Neuronal stem cell (in vitro differentiated cells): ENCODE results near the gene PARD3.
A peak's percentile ranks its signal among the peaks of the same experiment; 100 is the strongest.
"Not testable (repeated sequence)": the region's sequence is repeated elsewhere in the genome, so short reads cannot be mapped to it uniquely, and the experiment has no call there.

ENCODE experiments used
- DNase-seq: peaks from one replicate; pipeline ENCODE4 v3.0.0-alpha.2; 2013; ENCODE audit warnings: low spot score
- H2AFZ ChIP-seq: one replicate; pipeline ENCODE4 v1.6.1; 2013; ENCODE audit warnings: mild to moderate bottlenecking, low read length, inconsistent platforms
- H2AK5ac ChIP-seq: 2 replicates; pipeline ENCODE4 v1.6.1; 2013; ENCODE audit warnings: low read depth, mild to moderate bottlenecking, inconsistent platforms, low read length, moderate library complexity, mixed read lengths
- H2BK120ac ChIP-seq: 2 replicates; pipeline ENCODE4 v1.6.1; 2013; ENCODE audit warnings: low read depth, mild to moderate bottlenecking, inconsistent platforms, low read length, moderate library complexity, mixed read lengths
- H2BK12ac ChIP-seq: one replicate; pipeline ENCODE4 v1.6.1; 2013; ENCODE audit warnings: low read length, inconsistent platforms
- H2BK15ac ChIP-seq: 2 replicates; pipeline ENCODE4 v1.6.1; 2013; ENCODE audit warnings: mild to moderate bottlenecking, low read length, inconsistent platforms, mixed read lengths
- H2BK5ac ChIP-seq: one replicate; pipeline ENCODE4 v1.6.1; 2013; ENCODE audit warnings: inconsistent platforms, mild to moderate bottlenecking, low read length, moderate library complexity
- H3K14ac ChIP-seq: one replicate; pipeline ENCODE4 v1.6.1; 2013; ENCODE audit warnings: low read length, inconsistent platforms
- H3K18ac ChIP-seq: 2 replicates; pipeline ENCODE4 v1.6.1; 2013; ENCODE audit warnings: low read length, inconsistent platforms
- H3K23ac ChIP-seq: 2 replicates; pipeline ENCODE4 v1.6.1; 2013; ENCODE audit warnings: low read depth, mild to moderate bottlenecking, mixed read lengths, low read length, inconsistent platforms; ENCODE audit not compliant: poor library complexity
- H3K27ac ChIP-seq: replicated peaks from 3 replicates; pipeline ENCODE4 v1.5.1; 2013; ENCODE audit warnings: low read length, inconsistent platforms
- H3K27me3 ChIP-seq, 3 experiments: 2 replicates each; pipeline ENCODE4 v1.6.1; 2013; ENCODE audit warnings: low read length in 3 of 3, mild to moderate bottlenecking in 2 of 3, inconsistent platforms in 1 of 3, low read depth in 1 of 3, mixed read lengths in 1 of 3, moderate library complexity in 1 of 3; ENCODE audit not compliant: control insufficient read depth in 3 of 3, insufficient read depth in 3 of 3
- H3K36me3 ChIP-seq, 2 donors: replicated peaks in 1 of 2; 2 replicates each; pipeline ENCODE4 v1.6.1; 2013; ENCODE audit warnings: low read length in 2 of 2; ENCODE audit not compliant: control insufficient read depth in 2 of 2, insufficient read depth in 2 of 2
- H3K4ac ChIP-seq: 2 replicates; pipeline ENCODE4 v1.6.1; 2013; ENCODE audit warnings: inconsistent platforms, mild to moderate bottlenecking, low read length, moderate library complexity
- H3K4me1 ChIP-seq, 2 donors: 1 replicate in 1 of 2; 2 replicates in 1 of 2; pipeline ENCODE4 v1.6.1; 2013; ENCODE audit warnings: low read length in 2 of 2, low read depth in 1 of 2; ENCODE audit not compliant: control insufficient read depth in 2 of 2, insufficient read depth in 1 of 2
- H3K4me2 ChIP-seq: one replicate; pipeline ENCODE4 v1.6.1; 2013; ENCODE audit warnings: mild to moderate bottlenecking, low read length, inconsistent platforms; ENCODE audit not compliant: insufficient read depth, poor library complexity, severe bottlenecking
- H3K4me3 ChIP-seq, 2 donors: 2 replicates each; pipeline ENCODE4 v1.5.1; 2013; ENCODE audit warnings: low read length in 2 of 2, mild to moderate bottlenecking in 2 of 2, inconsistent platforms in 1 of 2, moderate library complexity in 1 of 2
- H3K79me1 ChIP-seq: one replicate; pipeline ENCODE4 v1.6.1; 2013; ENCODE audit warnings: low read depth, mild to moderate bottlenecking, inconsistent platforms, low read length, moderate library complexity
- H3K9ac ChIP-seq: one replicate; pipeline ENCODE4 v1.6.1; 2013; ENCODE audit warnings: mild to moderate bottlenecking, low read depth, low read length, inconsistent platforms; ENCODE audit not compliant: poor library complexity
- H3K9me3 ChIP-seq, 2 donors: replicated peaks in 1 of 2; 2 replicates each; pipeline versions ENCODE3 to v1.6.1; 2013; ENCODE audit warnings: low read length in 2 of 2, mild to moderate bottlenecking in 2 of 2, inconsistent platforms in 1 of 2, low read depth in 1 of 2, mixed read lengths in 1 of 2, moderate library complexity in 1 of 2; ENCODE audit not compliant: control insufficient read depth in 2 of 2, insufficient read depth in 1 of 2
- H4K8ac ChIP-seq: one replicate; pipeline ENCODE4 v1.6.1; 2013; ENCODE audit warnings: low read depth, mild to moderate bottlenecking, inconsistent platforms, low read length, moderate library complexity
- H4K91ac ChIP-seq: one replicate; pipeline ENCODE4 v1.6.1; 2013; ENCODE audit warnings: low read length, low read depth, mild to moderate bottlenecking, inconsistent platforms; ENCODE audit not compliant: poor library complexity
- WGBS, 2 donors: extraction: QIAGEN DNeasy Blood & Tissue Kit; methylation state at CpG; one replicate each; pipeline ENCODE4 v1.1.7; 2013; ENCODE audit warnings: missing lambda C conversion rate in 2 of 2, mixed read lengths in 1 of 2; ENCODE audit not compliant: insufficient read length in 2 of 2, insufficient replicate concordance in 1 of 2; ENCODE audit errors: extremely low coverage in 2 of 2; 5-methylcytosine and 5-hydroxymethylcytosine counted together

Gene PARD3

DNA sequence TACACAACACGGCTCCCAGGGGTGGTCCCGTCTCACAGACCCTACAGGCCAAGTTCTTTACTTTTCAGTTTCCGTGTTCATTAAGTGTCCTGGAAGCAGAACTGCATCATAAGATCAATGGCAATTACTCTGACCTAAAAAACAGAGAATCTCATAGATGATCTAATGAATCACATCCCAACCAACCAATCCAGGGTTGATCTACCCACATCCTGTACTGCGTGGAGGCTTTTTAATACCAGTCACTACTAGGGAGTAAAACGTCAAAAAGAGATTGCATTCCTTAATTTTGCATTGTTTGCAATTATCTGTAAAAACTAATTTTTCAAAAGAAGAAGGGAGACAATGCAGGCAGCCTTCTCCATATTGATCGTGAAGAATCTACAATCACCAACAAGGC is 72.6 kb downstream of the PARD3 start:
- no peak overlapping the region for H3K4me2 ChIP-seq

DNA sequence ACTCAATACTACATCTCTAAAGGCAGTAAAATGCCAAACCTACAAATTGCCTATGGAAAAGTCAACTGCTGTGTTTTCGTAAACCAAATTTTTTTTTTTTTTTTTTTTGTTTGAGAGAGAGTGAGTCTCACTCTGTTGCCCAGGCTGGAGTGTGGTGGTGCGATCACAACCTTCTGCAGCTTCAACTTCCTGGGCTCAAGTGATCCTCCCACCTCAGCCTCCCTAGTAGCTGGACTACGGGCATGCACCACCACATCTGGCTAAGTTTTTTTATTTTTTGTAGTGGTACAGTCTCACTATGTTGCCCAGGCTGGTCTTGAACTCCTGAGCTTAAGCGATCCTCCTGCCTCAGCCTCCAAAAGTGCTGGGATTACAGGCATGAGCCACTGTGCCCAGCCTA is 74.0 kb downstream of the PARD3 start:
- not testable (repeated sequence) for H3K27ac ChIP-seq, H3K36me3 ChIP-seq, H3K4ac ChIP-seq, H4K91ac ChIP-seq, H3K9me3 ChIP-seq, H3K27me3 ChIP-seq, H2BK15ac ChIP-seq, H2BK120ac ChIP-seq, H3K23ac ChIP-seq, H2AFZ ChIP-seq, H3K14ac ChIP-seq, H2AK5ac ChIP-seq, H4K8ac ChIP-seq, H2BK12ac ChIP-seq, H2BK5ac ChIP-seq, DNase-seq, H3K4me2 ChIP-seq, H3K18ac ChIP-seq, H3K9ac ChIP-seq, H3K79me1 ChIP-seq, H3K4me3 ChIP-seq
- peaks cover 16 to 17% of the 10 kb centered on the region in 2 donors for H3K4me1 ChIP-seq
- WGBS, 2 donors = no CpG with 5 or more reads among the region's 4 CpGs

More for the DNA sequence above, 72.6 kb downstream of the PARD3 start:
- H3K27me3 ChIP-seq = no peaks in the 10 kb centered on the region
- peaks cover 12 to 17% of the 10 kb centered on the region in 2 donors for H3K4me1 ChIP-seq
- H4K91ac ChIP-seq = no peak overlapping the region
- no peaks in the 10 kb centered on the region for H3K36me3 ChIP-seq
- H3K4ac ChIP-seq = no peak overlapping the region
- H2AFZ ChIP-seq = no peak overlapping the region
- H2AK5ac ChIP-seq = no peak overlapping the region
- H3K4me3 ChIP-seq = no peak overlapping the region
- no peak overlapping the region for H2BK120ac ChIP-seq
- H2BK15ac ChIP-seq = no peak overlapping the region
- no peak overlapping the region for H2BK12ac ChIP-seq
- no peak overlapping the region for H3K14ac ChIP-seq
- no peak overlapping the region for H3K18ac ChIP-seq
- no peak overlapping the region for H4K8ac ChIP-seq
- no peak for DNase-seq
- no peak overlapping the region for H2BK5ac ChIP-seq
- H3K23ac ChIP-seq = no peak overlapping the region
- no peak overlapping the region for H3K27ac ChIP-seq
- no CpG with 5 or more reads among the region's 6 CpGs for WGBS, 2 donors
- no peaks in the 10 kb centered on the region for H3K79me1 ChIP-seq
- H3K9ac ChIP-seq = no peak overlapping the region
- no peaks in the 10 kb centered on the region for H3K9me3 ChIP-seq

DNA sequence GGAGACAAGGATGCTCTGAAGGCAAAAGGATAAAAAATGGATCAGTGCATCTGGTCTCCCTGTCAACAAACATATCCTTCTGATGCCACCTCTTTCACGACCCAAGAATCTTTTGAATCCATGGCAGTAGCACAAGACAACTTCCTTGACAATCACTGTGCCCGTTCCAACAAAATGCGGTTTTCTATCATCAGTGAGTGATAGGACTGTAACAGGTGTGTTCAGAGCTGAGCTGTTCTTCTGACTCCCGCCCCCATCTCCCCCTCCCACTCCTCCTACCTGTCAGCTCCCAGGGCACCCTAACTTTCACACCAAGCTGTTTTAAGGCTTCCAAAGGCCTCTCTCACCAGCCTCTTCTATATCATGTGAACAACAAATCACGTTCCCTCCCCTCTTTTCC is 74.8 kb downstream of the PARD3 start:
- no peak overlapping the region for H3K9ac ChIP-seq
- no peak overlapping the region for H4K8ac ChIP-seq
- no peaks in the 10 kb centered on the region for H3K36me3 ChIP-seq
- H3K79me1 ChIP-seq = no peaks in the 10 kb centered on the region
- H2AK5ac ChIP-seq = no peak overlapping the region
- no peak overlapping the region for H3K4me3 ChIP-seq
- H3K4ac ChIP-seq = no peak overlapping the region
- H2BK5ac ChIP-seq = no peak overlapping the region
- WGBS, 2 donors = no CpG with 5 or more reads among the region's 5 CpGs
- peaks cover 16 to 17% of the 10 kb centered on the region in 2 donors for H3K4me1 ChIP-seq
- H2AFZ ChIP-seq = no peak overlapping the region
- H3K23ac ChIP-seq = no peak overlapping the region
- H2BK12ac ChIP-seq = no peak overlapping the region
- H3K27me3 ChIP-seq = no peaks in the 10 kb centered on the region
- no peak overlapping the region for H3K27ac ChIP-seq
- no peak for DNase-seq
- H3K14ac ChIP-seq = no peak overlapping the region
- no peak overlapping the region for H4K91ac ChIP-seq
- H2BK120ac ChIP-seq = no peak overlapping the region
- H3K18ac ChIP-seq = no peak overlapping the region
- peak overlapping the region; percentile 47 for H3K4me2 ChIP-seq
- no peak overlapping the region for H2BK15ac ChIP-seq
- no peaks in the 10 kb centered on the region for H3K9me3 ChIP-seq

DNA sequence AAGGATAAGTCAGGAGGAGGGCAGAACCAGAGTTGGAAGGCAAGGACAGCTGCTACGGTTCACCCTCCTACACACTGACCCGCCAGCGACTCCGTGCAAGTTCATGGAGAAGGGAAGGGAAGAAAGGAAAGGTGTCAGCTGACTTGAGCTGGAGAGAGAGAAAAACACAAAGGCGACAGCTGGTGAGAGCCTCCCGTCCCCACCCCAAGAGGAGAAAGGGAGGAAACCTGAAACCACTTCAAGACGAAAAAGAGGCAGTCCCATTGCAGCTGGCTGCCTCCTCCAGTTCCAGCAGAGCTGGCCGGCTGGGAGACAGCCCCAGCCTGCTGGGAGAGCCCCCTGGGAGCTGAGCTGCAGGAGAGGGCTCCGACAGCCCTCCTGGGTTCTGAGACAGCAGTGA is 75.2 kb downstream of the PARD3 start:
- H3K18ac ChIP-seq = no peak overlapping the region
- peak overlapping the region; percentile 47 for H3K4me2 ChIP-seq
- H3K27ac ChIP-seq = no peak overlapping the region
- H4K8ac ChIP-seq = no peak overlapping the region
- H3K4ac ChIP-seq = no peak overlapping the region
- H3K23ac ChIP-seq = no peak overlapping the region
- H2AK5ac ChIP-seq = no peak overlapping the region
- H2BK12ac ChIP-seq = no peak overlapping the region
- H2BK5ac ChIP-seq = no peak overlapping the region
- no peak overlapping the region for H3K14ac ChIP-seq
- WGBS, 2 donors = no CpG with 5 or more reads among the region's 9 CpGs
- no peak overlapping the region for H2AFZ ChIP-seq
- DNase-seq = peak; percentile 76
- H3K36me3 ChIP-seq = no peaks in the 10 kb centered on the region
- H3K79me1 ChIP-seq = no peaks in the 10 kb centered on the region
- H4K91ac ChIP-seq = no peak overlapping the region
- no peak overlapping the region for H3K9ac ChIP-seq
- H2BK120ac ChIP-seq = no peak overlapping the region
- H2BK15ac ChIP-seq = no peak overlapping the region
- H3K9me3 ChIP-seq = no peaks in the 10 kb centered on the region
- H3K27me3 ChIP-seq = no peaks in the 10 kb centered on the region
- H3K4me1 ChIP-seq = peaks cover 16 to 17% of the 10 kb centered on the region in 2 donors
- H3K4me3 ChIP-seq = no peak overlapping the region
